DND-41 (cell line): ENCODE measurements around the gene SLC6A11.

Source experiments
- EZH2 ChIP-seq: IDR thresholded peaks from 3 replicates; pipeline ENCODE4 v1.6.1; 2012; ENCODE audit warnings: borderline replicate concordance, low read depth, mild to moderate bottlenecking, moderate library complexity, low read length, inconsistent platforms; ENCODE audit not compliant: severe bottlenecking
- TF ChIP-seq, protein P1 (sequence below): IDR thresholded peaks from 2 replicates; pipeline ENCODE4 v1.5.1; 2012; ENCODE audit warnings: borderline replicate concordance, low read length, moderate library complexity, mild to moderate bottlenecking; ENCODE audit not compliant: poor library complexity, severe bottlenecking; ENCODE audit errors: extremely low read depth

DNA sequence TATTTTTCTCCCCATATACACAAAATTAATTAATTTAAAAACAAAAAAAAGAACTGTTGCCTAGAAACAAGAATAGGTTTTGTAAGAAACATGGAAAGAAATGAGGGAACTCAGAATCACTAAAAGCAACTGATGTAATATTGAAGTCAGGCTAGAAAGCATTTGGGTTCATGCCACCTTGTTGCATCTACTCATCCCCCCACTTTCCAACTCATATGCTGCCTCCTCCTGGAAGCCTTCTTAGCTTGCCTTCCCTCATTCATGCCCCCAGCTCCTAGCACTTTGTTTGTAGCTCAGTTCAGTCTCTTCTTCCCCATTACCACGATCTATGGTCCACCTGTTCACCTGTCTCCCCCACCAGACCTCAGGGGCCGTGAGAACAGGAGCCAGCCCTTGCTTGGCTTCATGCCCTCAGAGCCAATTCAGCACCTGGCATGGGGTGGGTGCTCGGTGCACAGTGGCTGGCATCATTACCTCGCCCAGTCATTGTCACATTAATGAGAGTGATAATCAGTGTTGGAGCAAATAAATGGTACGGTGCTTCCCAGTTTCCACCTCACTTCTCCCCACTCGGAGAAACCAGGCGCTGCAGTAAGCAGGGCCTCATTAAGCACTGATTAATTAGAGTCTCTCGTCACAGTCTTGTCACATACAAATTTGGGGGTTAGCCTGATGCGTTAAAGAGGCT is 114.1 kb downstream of the SLC6A11 start:
- TF ChIP-seq, protein P1, sequence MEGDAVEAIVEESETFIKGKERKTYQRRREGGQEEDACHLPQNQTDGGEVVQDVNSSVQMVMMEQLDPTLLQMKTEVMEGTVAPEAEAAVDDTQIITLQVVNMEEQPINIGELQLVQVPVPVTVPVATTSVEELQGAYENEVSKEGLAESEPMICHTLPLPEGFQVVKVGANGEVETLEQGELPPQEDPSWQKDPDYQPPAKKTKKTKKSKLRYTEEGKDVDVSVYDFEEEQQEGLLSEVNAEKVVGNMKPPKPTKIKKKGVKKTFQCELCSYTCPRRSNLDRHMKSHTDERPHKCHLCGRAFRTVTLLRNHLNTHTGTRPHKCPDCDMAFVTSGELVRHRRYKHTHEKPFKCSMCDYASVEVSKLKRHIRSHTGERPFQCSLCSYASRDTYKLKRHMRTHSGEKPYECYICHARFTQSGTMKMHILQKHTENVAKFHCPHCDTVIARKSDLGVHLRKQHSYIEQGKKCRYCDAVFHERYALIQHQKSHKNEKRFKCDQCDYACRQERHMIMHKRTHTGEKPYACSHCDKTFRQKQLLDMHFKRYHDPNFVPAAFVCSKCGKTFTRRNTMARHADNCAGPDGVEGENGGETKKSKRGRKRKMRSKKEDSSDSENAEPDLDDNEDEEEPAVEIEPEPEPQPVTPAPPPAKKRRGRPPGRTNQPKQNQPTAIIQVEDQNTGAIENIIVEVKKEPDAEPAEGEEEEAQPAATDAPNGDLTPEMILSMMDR, result no peak
- no peak for TF ChIP-seq EZH2
